HCEC 1CT (cell line): ENCODE measurements around the gene EPN2.

Source experiments
- DNase-seq: peaks from one replicate; pipeline ENCODE4 v3.0.0-alpha.2; 2017

EPN2 gene

DNA sequence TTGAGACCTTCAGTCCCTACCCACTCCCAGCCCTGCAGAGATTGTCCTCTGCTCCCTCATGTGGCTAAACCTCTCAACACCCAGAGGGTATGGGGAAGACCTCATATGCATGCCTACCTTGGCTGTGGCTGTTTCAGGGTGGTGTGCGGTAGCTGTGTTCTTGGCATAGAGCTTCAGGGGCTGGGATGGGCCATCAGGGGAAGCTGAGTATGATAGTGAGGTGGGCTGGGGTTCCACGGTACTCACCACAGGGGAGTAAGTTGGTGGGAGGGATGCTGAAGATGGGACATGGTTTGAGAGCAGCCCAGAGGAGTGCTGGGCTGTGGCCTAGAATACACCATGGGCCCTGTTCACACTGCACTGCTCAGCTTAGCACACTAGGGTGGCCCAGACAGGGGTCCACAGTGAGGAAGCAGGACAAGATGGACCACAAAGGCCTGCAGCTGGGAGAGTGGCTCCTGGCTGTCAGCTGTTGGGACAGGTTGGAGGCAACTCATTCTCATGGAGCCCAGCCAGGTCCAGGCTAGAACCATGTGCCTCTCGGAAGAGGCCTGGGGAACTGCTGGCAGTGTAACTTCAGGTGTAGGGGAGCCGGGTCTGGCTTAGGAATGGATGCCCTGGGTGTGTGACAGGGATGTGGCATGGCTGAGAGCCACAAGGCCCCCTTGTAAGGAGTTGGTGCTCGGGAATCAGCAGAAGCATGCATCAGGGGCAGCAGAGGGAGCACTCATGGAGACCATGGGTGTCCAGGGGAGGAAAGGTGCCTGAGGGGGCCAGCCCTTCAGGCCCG, 146.7 kb downstream of the EPN2 start:
- no peak for DNase-seq

DNA sequence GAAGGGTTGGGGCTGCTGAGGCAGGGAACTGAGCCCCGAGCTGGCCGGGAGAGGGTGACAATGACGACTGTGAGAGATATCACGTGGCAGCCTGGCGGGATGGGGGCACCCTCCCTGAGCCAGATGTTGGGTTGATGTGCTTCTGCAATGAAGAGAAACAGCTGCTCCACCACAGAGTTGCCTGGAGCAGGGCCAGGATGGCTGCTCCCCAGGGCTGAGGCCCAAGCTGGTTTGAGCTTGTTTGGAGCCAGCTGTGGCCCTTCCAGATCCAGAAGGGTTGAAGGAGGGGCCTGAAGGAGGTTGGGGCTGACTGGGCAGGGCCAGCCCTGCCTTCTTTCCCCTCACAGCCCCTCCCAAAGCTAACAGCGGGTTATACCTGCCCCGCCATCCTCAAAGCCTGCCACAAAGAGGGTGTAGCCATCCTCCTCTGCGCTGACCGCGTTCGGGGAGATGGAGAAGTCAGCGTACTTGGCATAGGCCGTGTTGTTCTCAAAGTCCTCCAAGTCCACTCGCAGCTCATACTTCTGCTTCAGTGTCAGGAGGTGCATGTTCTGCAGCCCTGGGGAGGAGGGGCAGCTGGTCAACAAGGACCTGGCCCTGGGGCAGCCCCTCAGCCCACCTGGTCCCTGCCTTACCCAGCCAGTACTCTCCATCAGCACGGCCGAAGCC, 147.7 kb downstream of the EPN2 start:
- DNase-seq, result peak; percentile 93

GRCh38 chr17:19385521-19385983, 148.4 kb downstream of the EPN2 start:
- DNase-seq, result no peak
